ENCODE results near the gene GALNT6.

DNA sequence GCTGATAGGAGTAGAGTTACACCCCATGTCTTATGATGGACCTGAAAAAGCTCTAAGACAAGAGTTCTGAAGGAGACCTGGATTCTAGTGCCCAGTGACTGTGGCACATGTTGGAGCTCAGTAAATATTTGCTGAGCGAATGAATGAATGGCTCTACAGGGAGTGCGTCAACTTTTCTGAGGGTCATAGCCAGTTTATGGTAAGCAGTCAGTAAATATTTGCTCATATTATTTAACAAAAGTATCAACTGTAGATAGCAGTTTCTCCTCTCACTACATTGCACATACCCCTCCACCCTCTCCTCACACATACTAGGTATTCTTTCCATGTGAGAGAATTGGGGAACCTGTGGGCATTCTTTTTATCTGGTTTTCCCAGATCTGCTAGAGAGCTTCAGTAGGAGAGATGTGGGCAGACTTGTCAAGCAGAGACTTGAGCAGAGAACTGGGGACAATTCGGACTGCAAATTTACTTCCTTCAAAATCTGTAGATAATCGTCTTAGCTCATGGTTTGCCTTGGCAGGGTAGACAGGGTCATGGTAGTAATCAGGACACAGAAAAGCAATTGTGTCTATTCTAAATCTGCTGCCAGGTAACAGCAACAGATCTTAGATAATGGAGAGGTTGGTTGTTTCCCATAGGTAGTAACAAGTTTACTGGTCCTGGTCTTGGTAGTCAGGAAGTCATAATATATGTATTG lies 39.1 kb upstream of the GALNT6 start:
- TF ChIP-seq RAD21 (conservative IDR thresholded peaks at IDR 0.05) (no peak), POLR2AphosphoS5 (IDR thresholded peaks at IDR 0.05) (no peak), EZH2 (IDR thresholded peaks at IDR 0.05; ENCODE audit: borderline replicate concordance, insufficient read depth, low read length, poor library complexity, severe bottlenecking) (no peak)
- TF ChIP-seq, protein P1, sequence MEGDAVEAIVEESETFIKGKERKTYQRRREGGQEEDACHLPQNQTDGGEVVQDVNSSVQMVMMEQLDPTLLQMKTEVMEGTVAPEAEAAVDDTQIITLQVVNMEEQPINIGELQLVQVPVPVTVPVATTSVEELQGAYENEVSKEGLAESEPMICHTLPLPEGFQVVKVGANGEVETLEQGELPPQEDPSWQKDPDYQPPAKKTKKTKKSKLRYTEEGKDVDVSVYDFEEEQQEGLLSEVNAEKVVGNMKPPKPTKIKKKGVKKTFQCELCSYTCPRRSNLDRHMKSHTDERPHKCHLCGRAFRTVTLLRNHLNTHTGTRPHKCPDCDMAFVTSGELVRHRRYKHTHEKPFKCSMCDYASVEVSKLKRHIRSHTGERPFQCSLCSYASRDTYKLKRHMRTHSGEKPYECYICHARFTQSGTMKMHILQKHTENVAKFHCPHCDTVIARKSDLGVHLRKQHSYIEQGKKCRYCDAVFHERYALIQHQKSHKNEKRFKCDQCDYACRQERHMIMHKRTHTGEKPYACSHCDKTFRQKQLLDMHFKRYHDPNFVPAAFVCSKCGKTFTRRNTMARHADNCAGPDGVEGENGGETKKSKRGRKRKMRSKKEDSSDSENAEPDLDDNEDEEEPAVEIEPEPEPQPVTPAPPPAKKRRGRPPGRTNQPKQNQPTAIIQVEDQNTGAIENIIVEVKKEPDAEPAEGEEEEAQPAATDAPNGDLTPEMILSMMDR (IDR thresholded peaks at IDR 0.05; ENCODE audit: poor library complexity, severe bottlenecking): no peak
